Islet of Langerhans (tissue), 1 donor: ENCODE data around the gene ZNF302.
"Not testable (repeated sequence)": the region's sequence is repeated elsewhere in the genome, so short reads cannot be mapped to it uniquely, and the experiment has no call there.

Experiments used
- FAIRE-seq: peaks from one replicate; lab custom pipeline; 2011; peaks lifted over from hg19 to GRCh38; lab: Jason Lieb, UNC

The ZNF302 gene

DNA sequence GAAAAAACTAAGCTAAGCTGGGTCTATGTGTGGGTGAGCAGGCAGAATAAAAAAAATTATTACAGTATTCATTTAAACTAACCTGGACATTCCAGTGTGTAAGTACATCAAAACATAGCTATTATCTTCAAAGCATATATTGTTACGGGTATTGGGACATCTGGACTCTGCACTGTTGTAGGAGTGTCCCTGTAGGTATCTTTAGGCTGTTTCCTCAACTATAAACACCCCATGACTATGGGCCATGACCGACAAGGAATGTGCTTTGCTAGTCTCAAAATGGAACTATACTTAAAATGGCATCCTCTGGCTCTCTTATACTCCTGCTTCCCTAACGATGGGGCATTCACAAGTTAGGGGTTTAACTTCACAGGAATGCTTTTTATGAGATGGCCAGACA lies 3.9 kb upstream of the ZNF302 start:
- FAIRE-seq, result no peak

DNA sequence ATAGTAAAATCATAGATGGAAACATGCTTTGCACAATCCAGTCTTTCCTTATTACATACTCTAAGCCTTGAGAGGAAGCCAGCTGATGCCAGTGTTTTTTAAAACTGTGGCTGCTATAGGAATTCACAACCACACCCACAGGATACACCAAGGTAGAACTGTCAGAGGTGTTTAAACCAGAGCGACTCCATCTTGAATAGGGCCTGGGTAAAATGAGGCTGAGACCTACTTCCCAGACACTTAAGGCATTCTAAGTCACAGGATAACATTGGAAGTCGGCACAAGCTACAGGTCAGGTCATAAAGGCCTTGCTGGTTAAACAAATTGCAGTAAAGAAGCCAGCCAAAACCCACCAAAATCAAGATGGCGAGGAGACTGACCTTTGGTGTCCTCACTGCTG lies 2.2 kb upstream of the ZNF302 start:
- no peak for FAIRE-seq

DNA sequence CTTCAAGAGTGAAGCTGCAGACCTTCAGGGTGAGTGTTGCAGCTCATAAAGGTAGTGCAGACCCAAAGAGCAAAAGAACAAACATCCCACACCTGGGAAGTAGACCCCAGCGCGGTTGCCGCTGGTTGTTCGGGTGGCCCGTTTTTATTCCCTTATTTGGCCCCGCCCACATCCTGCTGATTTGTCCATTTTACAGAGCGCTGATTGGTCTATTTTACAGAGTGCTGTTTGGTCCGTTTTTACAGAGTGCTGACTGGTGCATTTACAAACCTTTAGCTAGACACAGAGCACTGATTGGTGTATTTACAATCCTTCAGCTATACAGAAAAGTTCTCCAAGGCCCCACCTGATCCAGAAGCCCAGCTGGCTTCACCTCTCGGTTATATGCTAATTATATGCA lies 1.6 kb upstream of the ZNF302 start:
- FAIRE-seq, result no peak

DNA sequence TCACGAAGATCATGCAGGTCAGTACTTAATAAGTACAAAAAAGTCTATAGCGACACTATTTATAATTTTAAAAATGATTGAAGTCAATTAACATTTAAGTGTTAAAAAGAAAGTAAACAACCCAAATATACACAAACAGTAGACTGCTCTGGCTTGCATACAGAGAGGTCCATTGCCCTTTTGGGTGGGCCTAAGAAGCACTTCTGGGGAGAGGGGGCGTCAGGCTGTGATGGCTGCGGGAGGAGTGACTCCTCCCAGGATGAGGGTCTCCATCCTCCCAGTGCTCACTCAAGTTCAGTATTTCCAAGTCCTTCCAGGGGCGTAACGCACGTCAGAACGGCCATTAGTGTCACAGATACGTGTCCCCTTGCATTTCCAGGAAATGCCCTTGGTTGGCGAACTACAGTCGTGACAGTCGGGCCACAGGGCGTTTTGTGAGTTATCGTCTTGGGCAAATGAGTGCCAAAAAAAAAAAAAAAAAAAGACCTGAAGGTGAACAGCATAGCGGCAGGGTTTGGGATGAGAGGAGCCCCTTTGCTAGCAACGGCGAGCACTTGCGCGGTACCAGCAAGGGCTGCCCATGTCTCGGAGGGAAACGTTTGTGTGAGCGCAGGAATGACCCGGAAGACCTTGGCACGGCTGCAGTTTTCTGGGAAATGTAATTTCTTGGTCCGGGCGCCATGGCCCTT lies 637 bp upstream of the ZNF302 start, which contains the start of gene SCGB2B2:
Gene SCGB2B2, minus strand, starts transcription at position 463 of the 689 bp plus-strand sequence. CDS start 82,596 bp downstream, outside the sequence.
- FAIRE-seq, result peak; percentile 33

DNA sequence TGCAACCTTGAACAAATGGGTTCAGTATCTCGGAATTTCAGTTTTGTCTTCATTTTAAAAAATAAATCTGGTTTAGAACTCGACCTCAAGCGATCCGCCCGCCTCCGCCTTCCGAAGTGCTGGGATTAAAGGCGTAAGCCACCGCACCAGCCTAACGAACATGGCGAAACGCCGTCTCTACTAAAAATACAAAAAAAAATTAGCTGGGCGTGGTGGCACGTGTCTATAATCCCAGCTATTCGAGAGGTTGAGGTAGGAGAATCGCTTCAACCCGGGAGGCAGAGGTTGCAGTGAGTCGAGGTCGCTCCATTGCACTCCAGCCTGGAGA lies 571 bp downstream of the ZNF302 start:
- FAIRE-seq, result no peak

DNA sequence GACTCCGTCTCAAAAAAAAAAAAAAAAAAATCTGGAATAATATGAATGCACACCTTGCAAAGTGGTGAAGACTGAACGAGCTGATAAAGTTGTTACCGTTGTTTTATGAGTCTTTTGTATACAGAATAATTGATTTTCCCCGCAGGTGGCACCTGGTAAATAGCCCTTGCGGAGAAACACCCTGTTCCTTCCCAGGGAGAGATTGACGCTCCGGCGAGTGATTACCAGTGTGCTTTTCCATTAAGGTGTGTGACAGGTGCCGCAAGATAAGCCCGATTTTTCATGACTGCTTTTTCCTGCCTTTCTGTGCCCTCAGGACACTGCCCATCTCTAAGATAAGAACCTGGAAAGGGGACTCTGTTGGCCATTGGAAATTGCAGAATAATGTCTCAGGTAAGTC lies 943 bp downstream of the ZNF302 start:
- no peak for FAIRE-seq

DNA sequence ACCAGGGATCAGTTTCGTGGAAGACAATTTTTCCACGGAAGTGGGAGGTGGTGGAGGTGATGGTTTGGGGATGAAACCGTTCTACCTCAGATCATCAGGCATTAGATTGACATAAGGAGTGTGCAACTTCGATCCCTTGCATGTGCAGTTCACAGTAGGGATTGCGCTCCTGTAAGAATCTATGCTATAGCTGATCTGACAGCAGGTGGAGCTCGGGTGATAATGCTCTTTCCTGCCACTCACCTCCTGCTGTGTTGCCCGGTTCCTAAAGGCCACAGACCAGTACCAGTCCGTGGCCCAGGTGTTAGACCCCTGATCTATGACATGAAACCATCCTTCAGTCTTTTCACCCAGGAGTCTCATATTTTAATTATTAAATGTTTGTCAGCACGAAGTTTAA lies 4.0 kb downstream of the ZNF302 start:
- no peak for FAIRE-seq

DNA sequence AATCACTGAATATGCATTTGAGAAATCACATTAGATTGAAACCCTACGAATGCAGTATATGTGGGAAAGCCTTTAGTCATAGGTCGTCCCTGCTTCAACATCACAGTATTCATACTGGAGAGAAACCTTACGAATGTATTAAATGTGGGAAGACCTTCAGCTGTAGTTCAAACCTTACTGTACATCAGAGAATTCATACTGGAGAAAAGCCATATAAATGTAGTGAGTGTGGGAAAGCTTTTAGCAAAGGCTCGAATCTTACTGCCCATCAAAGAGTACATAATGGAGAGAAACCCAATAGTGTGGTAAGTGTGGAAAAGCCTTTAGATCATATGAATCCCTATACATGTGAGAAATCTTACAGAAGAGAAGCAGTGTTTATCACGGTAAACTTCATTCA lies 7.8 kb downstream of the ZNF302 start:
- not testable (repeated sequence) for FAIRE-seq

DNA sequence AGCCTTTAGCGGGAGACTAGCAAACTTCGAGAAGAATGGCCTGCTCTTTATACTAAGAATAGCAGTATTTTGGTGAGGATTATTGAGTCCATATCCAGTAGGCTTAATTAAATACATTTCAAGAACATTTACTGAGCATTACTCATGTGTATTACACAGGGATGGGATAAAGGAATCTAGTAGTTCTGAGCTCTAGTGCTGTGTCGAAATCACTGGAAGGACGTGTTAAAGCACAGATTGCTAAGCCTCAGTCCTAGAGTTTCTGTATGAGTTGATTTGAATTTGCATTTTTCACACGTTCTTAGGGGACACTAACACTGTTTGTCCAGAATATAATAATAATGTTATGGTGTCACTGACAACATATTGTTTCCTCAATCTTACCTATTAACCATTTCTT lies 9.0 kb downstream of the ZNF302 start:
- FAIRE-seq, result no peak

DNA sequence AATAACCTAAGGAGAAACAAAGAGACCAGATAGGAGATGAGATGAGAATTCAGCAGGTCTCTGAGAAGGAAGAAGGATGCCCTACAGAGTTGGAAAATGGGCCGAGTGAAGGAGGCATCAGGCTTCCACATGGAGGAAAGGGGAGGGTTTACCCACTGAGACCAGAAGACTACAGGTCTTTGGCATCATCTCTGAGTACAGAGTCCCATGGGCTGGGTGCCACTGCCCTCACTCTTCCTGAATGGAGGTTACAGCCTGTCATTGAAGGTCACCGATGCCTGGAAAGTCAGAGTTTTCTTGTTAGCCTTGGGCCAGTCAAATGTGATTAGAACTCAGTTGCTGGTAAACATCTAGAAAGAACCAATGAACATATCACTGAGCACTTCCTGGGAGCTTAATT lies 9.9 kb downstream of the ZNF302 start:
- FAIRE-seq, result no peak

DNA sequence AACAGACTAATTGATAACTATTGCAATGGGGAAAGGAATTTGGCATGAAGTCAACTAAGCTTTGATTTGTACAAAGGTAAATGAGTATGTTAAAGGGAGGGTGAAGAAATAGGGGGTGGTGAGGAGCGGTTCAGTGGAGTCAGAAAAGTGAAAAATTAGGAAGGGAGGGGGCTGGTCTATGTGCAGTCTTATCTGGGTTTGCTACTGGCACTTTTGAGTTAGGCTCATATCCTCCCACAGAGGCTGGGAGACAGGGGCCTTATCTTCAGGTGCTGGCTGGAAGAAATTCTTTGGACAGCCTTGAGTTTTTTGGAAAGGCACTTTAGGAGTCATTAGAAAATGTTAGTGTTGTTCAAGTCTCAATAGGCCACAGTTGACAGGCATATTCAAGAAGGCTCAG lies 11.1 kb downstream of the ZNF302 start:
- FAIRE-seq, result no peak

DNA sequence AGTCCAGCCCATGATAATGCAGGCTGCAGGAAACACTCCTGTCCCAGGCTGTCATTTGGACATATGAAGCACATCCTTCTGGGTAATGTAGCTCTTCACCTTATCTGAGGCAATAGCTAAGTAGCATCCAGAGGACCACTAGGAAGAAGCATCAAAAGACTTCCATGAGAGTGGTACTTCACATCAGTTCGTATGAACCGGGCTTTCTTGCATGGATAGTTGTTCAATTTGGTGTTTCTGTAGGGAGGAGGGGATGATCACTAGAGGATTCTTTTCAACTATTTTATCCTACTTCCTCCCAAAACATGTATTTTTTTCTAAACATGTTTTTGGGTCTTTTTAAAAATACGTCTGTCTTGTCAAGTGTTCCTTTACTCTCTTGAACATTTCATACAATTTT lies 12.9 kb downstream of the ZNF302 start:
- no peak for FAIRE-seq

DNA sequence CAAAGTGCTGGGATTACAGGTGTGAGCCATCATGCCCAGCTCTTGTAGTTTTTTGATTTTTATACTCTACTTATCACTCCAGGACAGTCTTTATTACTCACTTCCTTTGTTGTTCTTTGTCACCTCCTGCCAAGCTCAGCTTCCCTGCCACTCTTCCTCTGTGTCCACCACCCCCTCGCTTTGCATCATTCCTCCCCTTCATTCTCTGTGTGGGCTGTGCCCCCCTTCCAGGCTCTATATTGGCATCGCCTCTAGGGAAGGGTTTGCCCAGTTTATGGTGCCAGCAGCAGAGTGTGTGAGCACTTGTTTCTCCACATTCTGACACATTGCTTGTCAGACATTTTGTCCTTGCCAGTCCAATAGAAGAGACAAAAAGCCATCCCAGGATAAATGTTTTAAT lies 15.1 kb downstream of the ZNF302 start:
- FAIRE-seq, result no peak

DNA sequence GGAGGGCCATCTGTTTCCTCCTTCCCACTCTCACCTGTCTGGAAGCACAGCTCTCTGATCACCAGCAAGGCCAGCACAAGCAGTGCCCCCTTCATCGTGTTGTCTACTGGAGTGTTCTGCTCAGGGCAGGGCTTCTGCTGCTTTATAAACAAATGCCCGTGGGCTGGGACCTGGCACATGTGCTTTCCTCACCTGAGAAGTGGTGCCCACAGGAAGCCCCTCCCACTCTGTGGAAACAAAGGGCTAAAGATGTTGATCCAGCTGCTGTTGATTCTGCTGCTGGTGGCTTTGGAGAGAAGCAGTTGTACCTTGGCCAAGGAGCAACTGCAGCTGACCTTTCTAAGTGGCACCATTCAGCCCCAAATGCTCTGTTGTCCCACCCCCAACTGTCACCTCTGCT lies 30.2 kb downstream of the ZNF302 start:
- FAIRE-seq, result no peak

DNA sequence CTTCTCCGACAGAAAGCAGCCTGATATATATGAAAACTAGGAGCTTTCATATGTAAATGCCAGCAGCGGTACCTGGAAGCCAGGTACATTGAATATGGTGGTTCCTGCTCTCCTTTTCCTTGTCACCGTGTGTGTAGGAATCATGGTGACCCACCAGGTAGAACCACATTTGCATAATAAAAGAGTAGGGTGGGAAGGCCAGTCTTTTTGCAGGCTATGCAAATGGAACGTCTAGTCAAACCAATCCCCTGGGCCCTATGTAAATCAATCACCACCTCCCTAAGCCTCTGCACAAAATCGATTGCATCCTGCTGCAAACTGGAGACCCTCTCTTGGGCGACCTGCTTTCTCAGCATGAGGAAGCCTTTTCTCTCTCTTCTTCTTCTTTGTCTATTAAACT lies 34.4 kb downstream of the ZNF302 start:
- no peak for FAIRE-seq

DNA sequence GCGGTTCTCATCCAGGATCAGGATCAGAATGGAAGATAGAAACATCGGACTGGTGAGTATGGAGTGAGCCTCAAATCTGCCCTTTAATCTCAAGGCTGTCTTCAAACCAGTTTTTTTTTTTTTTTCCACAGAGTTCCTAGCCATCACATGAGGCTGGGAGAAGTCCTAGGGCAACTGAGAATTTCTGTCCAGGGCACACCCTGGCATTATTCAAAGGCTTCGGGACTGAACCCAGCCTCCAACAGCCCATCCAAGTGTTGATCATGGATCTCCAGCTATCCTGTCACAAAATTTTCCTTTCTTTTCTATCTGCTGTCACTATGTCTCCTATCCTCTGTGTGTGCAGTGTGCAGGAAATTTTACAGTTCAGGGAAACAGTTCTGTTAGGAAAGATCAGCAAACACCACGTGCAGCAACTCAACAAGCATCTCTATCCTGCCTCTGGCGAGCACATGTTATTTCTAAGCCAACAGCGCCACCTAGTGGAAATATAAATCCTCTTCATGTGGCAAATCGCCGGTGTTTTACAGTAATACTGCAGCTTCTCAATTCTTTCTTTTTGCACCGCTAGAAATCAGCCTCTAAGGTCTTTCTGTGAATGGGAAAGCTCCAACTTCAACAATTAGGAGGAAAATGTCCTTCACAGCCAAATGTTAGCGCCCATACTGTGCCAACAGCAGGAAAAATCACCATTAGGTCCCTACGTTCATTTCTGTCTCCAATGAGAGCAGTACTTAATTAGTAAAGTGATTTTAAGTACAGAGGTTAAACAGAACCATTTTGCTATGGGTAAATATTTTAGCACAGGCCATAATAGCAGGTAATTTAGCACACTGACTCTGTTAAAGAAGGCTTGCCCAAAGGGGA lies 35.1 kb downstream of the ZNF302 start:
- FAIRE-seq, result peak; percentile 79

DNA sequence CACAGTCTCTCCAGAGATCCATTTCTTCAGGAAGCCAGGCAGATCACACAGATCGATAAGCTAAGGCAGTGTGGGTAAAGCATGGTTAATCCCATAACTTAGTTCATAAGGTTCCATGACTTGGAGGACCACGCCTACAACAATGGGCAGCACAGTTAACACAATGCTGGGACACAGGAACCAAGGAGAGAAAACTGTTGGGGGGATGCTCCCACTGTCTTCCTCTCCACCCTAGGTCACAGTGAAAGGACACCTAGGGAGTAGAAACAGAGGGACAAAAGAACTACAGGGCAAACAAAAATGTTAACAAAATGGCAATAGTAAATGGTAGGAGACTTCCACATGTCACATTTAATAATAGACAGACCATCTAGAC lies 35.8 kb downstream of the ZNF302 start:
- no peak for FAIRE-seq

DNA sequence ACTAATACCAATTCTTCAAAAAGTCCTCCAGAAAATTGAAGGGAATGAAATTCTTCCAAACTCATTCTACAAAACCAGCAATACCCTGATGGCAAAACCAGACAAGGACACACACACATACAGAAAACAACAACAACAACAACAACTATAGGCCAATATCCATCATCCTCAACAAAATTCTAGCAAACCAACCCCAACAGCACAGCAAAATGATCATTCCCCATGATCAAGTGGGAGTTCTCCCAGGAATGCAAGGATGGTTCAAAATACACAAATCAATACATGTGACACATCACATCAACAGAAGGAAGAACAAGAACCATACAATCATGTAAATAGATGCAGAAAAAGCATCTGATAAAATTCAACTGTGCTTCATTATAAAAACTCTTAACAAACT lies 37.9 kb downstream of the ZNF302 start:
- no peak for FAIRE-seq

DNA sequence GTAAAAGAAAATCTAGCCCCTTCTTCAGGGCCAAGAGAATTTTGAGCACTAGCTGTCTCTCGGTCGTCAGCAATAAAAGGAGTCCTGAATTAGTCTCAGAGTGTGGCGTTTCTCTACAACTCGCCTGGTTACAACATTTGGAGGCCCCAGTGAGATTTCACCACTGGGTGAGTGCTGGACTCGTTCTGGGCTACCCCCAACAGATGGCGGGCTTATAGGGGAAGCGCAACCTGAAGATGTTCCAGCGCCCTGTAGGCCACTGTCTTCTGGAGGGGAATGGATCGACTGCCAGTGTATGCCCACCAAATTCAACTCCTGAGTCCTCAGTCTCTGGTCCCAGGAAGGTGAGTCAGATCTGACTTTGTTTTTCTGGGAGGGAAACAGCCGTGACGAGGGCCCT lies 44.9 kb downstream of the ZNF302 start:
- FAIRE-seq, result no peak

DNA sequence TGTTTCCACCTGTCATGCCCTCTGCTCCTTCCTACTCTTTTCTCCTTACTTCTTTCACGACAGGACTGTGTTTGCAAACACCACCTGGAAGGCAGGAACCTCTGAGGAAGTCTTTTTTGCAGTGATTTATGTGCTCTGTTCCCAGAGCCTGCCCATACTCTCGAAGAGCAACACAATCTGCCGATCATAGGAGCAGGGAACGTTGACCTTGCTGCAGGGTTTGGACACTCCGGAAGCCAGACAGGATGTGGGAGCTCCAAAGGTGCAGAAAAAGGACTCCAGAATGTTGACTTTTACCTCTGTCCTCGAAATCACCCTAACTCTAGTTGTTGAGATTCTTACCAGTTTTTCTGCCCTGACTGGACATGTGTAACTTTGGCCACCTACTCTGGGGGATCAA lies 47.9 kb downstream of the ZNF302 start:
- FAIRE-seq, result no peak

DNA sequence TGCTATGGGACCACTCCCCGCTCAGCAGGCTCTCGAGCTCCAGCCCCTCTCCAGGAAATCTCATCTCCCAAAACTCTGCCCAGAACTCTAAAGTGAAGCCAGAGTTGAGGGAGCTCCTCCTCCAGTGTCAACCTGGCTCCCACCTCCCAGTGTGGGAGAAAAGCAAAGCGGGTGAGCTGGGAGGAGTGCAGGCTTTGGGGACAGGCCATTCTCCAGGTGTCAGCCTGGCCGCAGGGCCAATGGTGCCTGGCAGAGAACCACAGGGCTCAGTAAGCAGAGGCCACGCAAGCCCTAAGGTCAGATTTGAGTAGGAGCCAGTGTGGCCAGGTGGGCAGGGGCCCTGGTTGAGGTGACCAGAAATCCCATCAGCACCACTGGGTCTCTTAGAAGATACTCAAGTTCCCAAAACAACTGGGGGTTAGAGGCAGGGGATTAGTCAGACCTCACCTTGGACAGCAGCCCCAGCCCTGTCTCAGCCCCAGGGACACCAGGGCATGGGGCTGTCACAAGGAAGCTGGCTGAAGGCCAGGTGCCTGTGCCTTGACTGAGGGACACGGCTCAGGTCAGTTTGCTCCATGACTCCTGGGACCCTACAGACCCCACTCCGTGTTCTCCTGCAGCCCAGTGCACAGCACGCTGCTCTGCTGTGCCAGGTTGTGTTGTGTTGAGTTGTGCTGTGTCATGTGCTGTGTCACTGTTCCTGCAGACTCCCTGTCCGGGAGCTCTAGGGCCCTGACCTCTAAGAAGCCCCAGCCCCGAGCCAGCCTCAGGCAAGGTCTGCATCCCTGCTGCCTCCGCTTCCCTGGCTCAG lies 53.7 kb downstream of the ZNF302 start:
- no peak for FAIRE-seq

DNA sequence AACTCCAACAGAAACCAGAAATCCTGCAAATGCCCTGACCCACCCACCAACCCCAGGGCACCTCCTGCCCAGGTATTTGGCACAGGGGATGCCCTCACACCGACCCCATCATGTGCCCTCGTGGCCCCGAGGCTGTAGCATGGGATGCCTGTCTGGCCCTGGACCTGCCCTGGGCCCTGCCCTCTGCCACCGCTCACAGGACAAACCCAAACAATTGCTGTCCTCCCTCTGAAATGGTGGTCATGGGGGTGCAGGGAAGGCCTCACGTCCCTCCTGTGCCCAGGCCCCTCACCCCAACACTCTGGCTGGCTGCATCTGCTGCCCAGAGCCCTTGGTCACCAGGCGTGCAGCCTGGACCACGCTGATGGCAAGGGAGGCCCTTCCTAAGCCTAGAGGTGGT lies 54.5 kb downstream of the ZNF302 start:
- FAIRE-seq, result no peak

DNA sequence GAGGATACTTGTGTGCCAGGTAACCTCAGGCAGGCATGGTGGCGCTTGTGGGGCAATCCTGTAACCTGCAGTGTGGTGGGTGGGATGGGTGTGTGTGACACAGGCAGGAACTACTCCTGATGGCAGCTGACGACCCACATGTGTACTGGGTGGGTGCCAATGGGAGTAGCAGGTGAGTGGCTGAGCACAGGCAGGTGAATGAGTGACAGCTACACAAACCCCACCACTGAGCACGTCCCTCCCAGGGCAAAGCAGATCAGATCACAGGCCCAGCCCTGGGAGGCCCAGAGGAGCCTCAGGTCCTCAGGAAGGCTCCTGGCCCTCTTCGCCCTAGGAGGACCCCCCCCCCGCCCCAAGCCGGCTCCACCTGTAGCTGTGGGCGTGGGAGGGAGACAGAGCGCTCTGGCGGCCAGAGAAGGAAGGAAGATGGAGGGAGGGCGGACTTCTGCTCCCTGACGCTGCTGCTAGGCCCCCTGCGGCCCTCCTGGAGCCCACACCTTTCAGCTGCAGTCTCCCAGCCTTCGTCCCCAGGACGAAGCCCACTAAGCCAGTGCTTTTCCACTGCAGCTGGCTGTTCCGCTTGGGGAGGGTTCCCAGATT lies 55.2 kb downstream of the ZNF302 start:
- no peak for FAIRE-seq
